ENCODE results near the gene N4BP2.

Gene N4BP2

GRCh38 chr4:40202474-40202873 is 145.8 kb downstream of the N4BP2 start:
- H3K9ac ChIP-seq: no peak overlapping the region

GRCh38 chr4:40204507-40205258 is 148.0 kb downstream of the N4BP2 start:
- Histone ChIP-seq H3K27ac (peak overlapping the region; percentile 75), H3K4me2 (peak overlapping the region; percentile 90), H3K9me3 (no peaks in the 10 kb centered on the region), H3K4me1 (peaks cover 80% of the 10 kb centered on the region), H3K4me3 (no peak overlapping the region; the same call in 1 of the 2 replicates), H3K27me3 (no peaks in the 10 kb centered on the region), H3K36me3 (peaks cover 4% of the 10 kb centered on the region; the same call in 1 of the 2 replicates), H3K9ac (peak overlapping the region; percentile 53; the same call in 1 of the 2 replicates), H4K20me1 (peaks cover 68% of the 10 kb centered on the region)
- no peak for TF ChIP-seq Cebpa-rat (IDR thresholded peaks at IDR 0.05)

More at GRCh38 chr4:40202474-40202873, 145.8 kb downstream of the N4BP2 start:
- peaks cover 97% of the 10 kb centered on the region for H3K4me1 ChIP-seq
- no peak overlapping the region for H3K4me2 ChIP-seq
- no peak for TF ChIP-seq Cebpa-rat (IDR thresholded peaks at IDR 0.05)
- no peak overlapping the region for H3K4me3 ChIP-seq
- H3K27ac ChIP-seq: no peak overlapping the region
- H3K27me3 ChIP-seq: no peaks in the 10 kb centered on the region
- no peaks in the 10 kb centered on the region for H3K9me3 ChIP-seq
- no peaks in the 10 kb centered on the region for H3K36me3 ChIP-seq
- H4K20me1 ChIP-seq: peaks cover 79% of the 10 kb centered on the region

DNA sequence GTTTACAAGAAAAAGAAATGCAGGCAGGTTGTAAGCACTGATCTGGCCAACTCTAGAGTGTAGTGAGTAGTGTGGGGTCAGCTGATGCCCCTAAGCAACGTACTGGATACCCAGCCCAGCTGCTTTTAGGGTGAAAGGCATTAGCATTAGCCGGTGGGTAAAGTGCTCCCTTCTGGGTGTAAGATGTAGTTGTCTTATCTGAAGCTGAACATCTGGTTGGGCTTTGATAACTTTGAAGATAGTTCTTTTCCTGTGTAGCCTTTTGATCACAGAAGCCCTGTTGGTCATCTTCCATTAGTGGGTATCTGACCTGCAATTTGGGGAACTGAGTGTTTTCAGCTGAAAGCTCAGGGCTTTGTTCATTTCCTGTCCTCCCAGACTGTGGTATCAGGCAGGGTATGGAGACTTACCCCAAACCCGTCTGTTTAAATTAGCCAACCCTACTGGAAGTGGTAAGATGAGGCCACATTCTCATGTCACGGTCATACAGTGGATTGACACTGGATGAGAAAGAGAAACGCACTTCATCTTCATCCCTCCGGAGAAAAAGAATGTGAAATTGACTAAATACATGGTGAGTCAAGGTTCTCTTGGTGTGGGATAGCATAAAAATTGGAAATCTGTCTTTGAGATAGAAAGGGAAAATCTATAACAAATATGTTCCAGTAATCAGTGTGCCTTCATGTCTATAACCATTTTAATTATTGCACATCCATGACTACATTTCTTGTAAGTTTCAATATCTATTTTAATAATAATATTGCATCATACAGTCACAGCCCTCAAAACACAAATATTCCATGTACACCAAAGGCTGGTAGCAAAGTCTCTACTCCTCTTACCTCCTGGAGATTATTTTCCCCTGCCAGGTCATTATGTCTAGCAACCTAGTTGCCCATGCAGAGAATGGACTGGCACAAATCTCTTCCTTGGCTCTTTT is 148.9 kb downstream of the N4BP2 start:
- H4K20me1 ChIP-seq: peaks cover 59% of the 10 kb centered on the region
- peak overlapping the region; percentile 75 for H3K27ac ChIP-seq
- H3K36me3 ChIP-seq: peaks cover 9% of the 10 kb centered on the region
- peak overlapping the region; percentile 90 for H3K4me2 ChIP-seq
- no peaks in the 10 kb centered on the region for H3K27me3 ChIP-seq
- H3K4me3 ChIP-seq: no peak overlapping the region; the same call in 1 of the 2 replicates
- peak; percentile 35; the same call in 1 of the 2 replicates for TF ChIP-seq Cebpa-rat (IDR thresholded peaks at IDR 0.05)
- peaks cover 72% of the 10 kb centered on the region for H3K4me1 ChIP-seq
- no peaks in the 10 kb centered on the region for H3K9me3 ChIP-seq
- peak overlapping the region; percentile 53; the same call in 1 of the 2 replicates for H3K9ac ChIP-seq

- H3K9ac ChIP-seq: peak overlapping the region; percentile 37; the same call in 1 of the 2 replicates
- H3K4me2 ChIP-seq: peak overlapping the region; percentile 90
- H3K9me3 ChIP-seq: no peaks in the 10 kb centered on the region
Observed at GRCh38 chr4:40206426-40206825, 149.8 kb downstream of the N4BP2 start.

More at GRCh38 chr4:40206426-40206825, 149.8 kb downstream of the N4BP2 start:
- peaks cover 9% of the 10 kb centered on the region for H3K36me3 ChIP-seq
- H3K4me3 ChIP-seq: no peak overlapping the region
- peaks cover 57% of the 10 kb centered on the region for H4K20me1 ChIP-seq
- H3K4me1 ChIP-seq: peaks cover 63% of the 10 kb centered on the region
- H3K27ac ChIP-seq: peak overlapping the region; percentile 75
- no peak for TF ChIP-seq Cebpa-rat (IDR thresholded peaks at IDR 0.05)
- H3K27me3 ChIP-seq: no peaks in the 10 kb centered on the region

Data from BLaER1 (cell line).